ENCODE results near the gene EXOC2.

DNA sequence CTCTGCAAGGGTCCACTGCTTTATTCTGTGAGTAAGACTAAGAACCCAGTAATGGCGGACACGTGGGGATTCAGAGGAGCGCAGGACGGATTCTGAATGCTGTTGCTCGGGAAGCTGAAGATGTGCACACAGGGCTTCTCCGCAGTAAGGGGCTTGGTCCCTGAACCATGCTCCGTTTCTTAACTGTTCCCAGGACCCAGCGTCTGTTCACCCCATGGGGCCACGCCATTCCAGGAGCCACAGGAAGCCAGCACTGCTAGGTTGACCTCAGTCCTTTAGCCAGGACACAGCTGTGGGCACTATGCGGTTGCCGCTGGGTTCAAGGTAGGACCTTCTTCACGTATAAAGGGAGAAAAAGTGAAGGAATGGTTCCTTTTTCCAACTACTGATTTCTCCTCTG is 241.6 kb downstream of the EXOC2 start:
- TF ChIP-seq, protein P1, sequence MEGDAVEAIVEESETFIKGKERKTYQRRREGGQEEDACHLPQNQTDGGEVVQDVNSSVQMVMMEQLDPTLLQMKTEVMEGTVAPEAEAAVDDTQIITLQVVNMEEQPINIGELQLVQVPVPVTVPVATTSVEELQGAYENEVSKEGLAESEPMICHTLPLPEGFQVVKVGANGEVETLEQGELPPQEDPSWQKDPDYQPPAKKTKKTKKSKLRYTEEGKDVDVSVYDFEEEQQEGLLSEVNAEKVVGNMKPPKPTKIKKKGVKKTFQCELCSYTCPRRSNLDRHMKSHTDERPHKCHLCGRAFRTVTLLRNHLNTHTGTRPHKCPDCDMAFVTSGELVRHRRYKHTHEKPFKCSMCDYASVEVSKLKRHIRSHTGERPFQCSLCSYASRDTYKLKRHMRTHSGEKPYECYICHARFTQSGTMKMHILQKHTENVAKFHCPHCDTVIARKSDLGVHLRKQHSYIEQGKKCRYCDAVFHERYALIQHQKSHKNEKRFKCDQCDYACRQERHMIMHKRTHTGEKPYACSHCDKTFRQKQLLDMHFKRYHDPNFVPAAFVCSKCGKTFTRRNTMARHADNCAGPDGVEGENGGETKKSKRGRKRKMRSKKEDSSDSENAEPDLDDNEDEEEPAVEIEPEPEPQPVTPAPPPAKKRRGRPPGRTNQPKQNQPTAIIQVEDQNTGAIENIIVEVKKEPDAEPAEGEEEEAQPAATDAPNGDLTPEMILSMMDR (IDR thresholded peaks at IDR 0.05; ENCODE audit: low read length) = no peak
- no peak for TF ChIP-seq EZH2 (IDR thresholded peaks at IDR 0.05; ENCODE audit: borderline replicate concordance, low read length)

All from OCI-LY1 (cell line).